Activated T-helper 1 cell treated with anti-CD3 and anti-CD28 coated beads, Interleukin-2, amount 50 U/mL, for 16 hours (primary cell): Measurements from ENCODE around the gene SAMD14.

ENCODE experiments used
- DNase-seq, 2 donors: peaks; one replicate each; pipeline ENCODE4 v3.0.0-alpha.2; 2020; ENCODE audit warnings: low read depth in 1 of 2, low spot score in 1 of 2

Gene SAMD14

DNA sequence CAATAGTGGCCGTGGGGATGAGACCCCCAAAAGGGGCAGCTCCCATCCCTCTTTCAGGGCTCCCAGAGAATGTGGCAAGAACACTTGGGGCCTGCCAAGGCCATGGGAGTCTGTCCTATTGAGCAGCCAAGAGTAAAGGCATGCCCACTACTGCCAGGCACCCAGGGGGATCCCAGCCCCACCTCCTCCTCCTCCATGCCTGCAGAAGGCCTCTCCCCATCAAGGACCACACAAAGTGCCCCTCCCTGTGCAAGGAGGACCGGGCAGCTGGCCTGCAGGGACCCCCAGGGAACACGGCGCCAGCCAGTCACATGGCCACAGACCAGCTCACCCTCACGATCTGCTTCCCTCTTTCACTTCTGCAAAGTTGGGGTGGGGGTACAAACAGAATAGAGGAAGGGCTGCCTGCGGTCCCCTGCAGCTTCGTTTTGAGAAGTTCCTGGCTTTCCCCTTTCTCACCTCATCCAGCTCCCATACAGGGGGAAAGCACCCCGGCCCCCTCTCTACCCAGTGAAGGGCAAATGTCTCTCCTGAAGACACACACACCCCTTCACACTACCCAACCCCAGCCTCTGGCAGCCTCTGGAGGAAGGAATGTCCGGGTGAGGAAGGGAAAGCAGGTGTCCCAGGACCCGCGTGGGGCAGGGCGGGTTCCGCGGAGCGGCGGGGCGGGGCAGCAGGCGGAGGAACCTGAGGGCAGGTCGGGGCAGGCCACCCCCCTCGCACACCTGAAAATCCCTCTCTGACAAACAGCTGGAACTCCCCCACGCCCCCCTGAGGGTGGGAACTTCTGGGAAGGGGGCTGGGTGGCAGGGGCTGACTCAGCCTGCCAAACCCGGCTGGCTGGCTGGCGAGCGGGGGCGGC, 18.5 kb upstream of the SAMD14 start:
- peak in 1 of 2 donors; percentile 69 for DNase-seq

DNA sequence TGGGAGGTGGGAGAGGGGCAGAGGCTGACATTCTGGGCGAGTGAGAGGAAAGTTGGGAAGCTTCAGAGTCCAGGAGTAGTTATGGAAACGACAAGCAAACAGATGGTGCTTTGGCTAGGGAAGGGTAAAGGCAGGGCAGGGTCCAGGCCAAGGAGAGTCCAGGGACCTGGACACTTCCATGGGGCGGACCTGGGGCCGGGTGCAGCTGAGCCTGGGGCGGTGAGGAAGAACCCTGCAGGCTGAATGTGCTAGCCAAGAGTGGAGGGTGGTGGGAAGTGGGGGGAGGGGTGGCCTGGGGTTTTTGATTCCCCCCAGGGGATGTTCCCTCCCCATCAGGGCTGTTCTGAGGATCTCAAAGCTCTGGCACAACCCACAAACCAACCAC, 17.9 kb upstream of the SAMD14 start:
- no peak for DNase-seq

DNA sequence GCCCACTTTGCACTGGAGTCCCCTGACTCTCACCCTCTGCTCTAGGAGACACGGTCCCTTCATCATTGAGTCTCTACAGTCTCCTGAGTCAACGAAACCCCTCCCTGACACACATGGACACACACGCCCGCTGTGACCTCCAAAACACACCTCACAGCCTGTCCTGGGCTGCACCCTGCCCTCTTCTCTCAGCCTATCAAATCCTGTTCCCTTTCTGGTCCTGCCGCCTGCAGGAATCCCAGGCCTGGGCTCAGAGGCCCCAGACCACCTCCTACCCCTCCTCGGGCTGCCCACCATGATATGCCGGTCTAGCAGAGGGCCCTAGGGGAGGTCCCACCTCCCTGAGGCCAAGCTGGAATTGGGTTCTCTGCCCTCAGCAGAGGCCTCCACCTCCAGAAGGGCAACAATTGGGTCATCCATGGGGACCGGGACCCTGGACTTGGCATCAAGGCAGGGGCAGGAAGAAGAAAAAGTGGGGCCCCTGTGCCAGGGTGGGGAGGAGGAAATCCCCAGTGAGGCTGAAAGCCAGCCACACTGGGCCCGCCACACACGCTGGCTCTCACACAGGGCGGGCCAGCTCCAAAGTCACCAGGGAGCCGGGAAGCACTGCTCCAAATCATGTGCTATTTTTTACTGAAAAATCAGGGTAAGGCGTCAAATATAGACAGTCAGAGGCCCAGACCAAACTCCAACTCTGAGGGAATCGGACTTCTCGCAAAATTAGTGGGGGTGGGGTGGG, 17.1 kb upstream of the SAMD14 start:
- DNase-seq, result no peak

DNA sequence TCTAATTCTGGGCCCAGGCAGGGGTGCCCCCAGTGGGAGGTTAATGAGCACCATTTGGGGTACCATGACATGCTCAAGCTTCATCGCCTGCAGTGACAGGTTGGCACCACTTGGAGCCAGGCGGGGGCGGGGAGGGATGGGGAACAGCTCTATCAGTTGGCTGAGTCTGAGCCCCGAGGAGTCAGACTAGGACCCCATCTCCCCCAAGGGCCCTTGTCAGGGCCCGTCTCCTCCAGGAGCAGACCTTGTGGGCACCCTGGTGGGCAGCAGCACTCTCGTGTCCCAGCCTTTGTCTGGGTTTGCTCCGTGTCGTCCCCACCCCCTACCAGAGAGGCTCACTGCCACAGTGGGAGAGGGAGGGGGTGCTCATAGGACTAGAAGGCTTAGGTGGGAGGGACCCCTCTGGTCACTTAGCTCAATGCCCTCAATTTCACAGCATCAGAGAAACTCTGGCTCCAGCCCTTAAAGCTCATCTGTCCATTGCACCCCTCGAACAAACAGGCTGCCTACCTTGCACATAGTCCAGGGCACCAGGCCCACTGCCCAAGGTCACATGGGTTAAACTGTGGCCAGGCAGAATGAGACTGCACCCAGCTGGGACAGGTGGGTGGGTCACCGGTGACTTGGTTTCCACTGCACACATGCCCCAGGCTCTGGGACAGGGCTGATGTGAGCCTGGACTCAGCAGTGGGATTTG, 16.4 kb upstream of the SAMD14 start:
- no peak for DNase-seq

DNA sequence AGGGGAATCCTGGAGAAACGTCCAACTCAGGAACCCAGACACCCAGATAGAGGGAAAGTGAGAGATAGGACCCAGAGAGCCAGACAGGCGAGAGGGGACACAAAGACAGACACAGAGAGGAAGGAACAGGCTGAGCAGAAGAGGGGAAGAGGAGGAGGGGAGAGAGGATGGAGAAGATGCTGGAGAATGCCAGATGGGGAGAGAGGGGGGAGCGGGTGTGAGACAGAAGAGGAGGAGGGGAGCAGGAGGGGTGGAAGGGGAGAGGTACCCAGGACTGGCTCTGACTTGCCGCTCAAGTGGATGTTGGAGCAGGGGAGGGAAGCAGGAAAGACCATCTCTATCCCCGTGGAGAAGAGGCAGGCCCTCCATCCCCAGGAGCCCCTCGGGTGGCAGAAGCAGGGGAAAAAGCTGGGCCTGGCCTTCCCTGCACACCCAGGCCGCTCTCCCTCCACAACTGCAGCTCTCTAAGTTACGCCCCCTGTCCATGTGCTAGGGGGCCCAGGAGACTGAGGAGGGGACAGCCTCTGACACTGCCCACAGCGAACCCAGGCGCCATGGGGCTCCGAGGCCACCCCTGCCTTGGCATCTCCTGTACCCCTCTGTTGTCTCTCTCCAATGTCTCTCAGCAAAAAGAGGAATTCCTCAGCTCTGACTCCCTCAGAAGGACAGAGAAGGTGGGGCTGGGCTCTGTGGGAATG, 15.7 kb upstream of the SAMD14 start:
- no peak for DNase-seq

DNA sequence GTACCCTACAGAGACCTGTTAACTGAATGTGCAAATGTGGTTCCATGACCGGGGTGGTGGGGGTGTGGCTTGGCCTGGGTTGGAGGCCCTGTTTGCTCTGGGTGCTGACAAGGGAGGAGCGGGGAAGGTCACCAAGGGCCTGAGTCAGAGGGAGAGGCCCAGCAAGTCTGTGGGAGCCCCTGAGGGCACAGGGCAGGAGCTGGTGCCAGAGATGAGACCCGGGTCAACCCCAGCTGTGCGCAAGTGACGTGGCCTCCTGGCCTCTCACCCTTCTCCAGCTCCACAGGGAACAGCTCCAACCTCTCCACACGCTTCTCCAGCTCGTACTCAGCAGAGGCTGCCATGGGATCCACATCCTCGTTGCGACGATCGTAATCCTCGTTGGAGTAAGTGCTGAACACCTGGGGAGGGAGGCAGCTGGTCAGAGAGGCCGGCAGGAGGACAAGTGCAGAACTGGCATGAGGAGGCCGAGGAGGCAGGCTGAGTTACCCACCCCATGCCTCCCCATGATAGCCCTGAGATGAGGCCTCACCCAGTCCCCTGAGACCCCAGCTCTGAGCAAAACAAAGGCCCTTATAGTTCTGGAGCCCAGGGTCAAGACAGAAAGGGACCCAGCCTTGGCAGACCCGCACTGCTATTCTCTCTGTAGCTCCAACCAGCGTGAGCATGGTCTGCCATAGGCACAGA, 15.0 kb upstream of the SAMD14 start:
- DNase-seq, result no peak

DNA sequence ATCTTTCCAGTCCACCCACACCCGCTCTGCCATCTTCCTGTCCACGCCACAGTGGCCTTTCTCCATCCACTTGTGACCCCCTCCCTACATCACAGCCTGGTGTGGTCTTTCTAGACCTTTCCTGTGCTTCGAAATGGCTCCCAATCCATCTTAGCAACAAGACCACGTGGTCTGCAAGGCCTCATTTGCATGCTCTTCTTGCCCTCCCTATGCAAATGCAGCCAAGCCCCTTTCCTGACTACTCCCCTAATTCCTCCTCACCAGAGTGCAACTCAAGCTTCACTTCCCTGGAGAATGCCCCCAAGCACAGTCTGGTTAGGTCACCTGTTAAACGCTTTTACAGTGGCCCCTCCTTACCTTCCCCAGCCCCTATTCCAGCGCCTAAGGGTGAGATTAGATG, 14.4 kb upstream of the SAMD14 start:
- no peak for DNase-seq

DNA sequence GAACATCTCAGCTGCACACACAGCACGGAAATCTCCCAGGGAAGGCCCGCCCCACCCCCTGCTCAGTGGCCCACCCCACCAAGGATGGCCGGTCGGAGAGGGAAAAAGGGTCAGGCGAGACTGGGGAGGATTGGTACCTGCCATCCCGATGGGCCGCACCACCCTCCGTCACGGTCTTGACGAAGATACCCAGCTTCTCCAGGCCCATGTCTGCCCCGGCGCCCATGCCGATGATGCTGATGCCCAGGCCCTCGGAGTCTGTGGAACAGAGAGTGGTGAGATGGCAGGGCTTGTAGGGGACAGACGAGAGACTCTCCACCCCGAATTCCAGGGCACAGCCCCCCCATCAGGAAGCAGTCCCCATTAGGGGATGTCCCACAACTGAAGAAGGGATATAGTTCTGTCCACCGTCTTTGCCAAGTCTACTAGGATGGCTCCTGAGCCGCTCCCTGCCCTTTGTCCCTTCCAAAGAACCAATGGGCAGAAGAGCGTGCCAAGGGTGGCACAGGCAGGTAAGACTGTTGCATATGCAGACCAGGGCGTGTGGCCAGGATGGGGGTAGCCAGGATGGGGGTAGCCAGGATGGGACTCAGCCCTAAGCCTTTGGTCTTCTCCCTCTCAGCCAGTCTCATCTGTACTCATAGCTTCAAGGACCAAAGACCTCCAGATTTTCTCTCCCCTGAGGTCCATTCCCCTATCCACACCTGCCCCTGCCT, 13.7 kb upstream of the SAMD14 start:
- no peak for DNase-seq

DNA sequence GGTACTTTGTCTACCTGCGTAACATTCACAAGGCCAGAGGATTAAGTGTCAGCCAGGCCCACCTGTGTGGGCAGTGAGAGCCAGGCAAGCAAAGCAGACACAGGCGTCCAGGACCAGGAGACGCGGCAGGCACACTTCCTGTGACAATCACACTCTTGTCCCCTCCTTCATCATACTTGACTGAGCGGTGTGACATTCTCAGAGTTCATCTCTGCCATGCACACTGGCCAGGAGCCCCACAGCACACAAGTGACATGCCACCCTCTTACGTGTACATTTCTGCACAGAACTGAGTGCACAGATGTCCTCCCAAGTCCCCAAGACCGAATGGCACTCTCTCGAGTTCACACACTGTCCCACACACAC, 11.8 kb upstream of the SAMD14 start:
- no peak for DNase-seq

DNA sequence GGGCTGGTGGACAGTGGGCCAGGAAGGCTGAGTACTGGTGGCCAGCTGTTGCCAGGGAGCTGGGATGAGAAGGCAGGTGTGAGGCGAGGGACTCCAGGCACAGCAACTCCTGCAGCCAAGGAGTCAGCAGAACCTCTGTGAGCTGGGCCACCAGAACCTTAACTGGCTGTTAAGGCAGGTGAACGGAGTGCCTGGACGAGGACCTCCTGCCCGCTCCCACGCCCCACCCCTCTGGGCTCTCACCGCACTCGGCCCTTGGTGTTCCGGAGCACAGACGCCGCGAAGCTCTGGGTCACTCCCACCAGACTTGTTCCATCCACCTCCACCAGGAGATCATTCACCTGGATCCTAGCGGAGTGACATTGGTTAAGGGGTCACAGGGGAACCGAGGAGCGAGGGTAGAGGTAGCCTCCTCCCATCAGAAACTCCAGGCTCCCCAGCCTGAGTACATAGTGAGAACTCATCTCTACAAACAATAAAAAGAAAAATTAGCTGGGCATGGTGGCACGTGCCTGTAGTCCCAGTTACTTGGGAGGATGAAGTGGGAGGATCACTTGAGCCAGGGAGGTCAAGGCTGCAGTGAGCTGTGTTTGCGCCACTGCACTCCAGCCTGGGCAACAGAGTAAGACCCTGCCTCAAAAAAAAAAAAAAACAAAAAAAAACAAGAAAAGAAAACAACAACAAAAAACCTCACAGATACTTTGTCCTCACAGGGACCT, 11.2 kb upstream of the SAMD14 start:
- DNase-seq, result no peak

DNA sequence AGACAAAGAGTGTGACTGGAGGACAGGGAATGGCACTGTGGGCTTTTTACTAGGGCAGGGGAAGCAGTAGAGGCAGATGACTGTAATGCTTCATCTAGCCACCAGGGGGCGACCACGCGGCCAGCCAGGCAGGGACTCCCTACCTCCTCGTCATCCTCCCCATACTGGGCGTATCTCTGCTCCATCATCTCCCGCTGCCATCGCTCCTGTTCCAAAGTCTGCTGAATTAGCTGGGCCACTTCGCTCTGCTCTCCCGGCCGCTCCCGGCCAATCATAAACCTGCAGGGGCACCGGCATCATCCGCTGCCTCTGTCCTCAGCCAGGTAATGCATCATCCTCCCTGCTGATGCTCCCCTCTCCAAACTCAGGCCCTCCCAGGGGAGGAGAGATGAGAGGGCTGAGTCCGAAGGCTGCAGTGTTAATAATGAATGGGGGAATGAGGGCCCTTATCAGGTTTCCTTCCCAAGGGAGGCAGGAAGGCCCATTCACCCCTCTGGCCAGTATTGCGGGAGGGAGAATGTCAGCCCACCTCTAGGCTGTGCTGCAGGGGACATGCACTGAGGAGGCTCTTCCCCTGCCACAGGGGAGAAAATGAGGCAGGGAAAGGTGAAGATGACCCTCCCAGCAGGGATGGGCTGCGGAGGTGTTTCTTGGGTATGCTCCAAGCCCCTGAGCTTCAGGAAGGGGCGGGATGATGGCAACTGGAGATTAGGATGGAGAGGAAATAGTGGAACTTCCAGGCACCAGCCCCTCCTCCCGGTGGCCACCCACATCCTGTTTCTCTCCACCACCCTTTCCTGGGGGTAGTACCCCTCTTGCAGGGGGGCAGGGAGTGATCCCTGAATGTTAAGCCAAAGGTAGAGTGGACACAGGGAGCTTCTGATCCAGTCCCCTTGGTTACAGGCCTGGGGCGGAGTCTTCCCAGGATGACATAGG, 10.3 kb upstream of the SAMD14 start:
- DNase-seq, result peak; percentile 62 to 68

DNA sequence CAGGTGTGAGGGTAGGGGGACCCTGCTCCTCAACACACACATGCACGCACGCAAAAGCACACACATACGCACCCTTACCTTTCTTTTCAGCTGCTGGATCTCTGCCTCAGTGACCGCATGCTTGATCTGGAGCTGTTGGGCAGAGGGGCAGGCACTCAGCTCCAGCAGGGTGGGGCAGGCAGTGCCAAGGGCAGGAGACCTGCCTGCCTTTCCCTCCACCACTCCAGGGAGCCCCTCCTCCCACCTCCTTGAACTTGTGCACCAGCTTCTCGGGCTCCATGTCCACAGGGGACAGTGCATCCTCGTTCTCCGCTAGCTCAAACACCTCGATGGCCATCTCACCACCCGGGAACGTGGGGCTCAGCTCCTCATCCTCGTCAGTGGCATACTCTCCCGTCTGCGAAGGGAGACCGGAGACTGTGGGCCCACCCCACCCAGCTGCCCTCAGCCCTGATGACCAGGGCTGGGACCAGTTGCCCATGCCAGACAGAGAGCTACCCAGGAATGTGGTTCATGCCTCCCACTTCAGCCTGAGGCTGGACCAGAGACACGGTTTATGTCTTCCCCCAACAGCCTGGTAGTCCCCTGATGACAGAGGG, 9.3 kb upstream of the SAMD14 start:
- DNase-seq, result no peak

DNA sequence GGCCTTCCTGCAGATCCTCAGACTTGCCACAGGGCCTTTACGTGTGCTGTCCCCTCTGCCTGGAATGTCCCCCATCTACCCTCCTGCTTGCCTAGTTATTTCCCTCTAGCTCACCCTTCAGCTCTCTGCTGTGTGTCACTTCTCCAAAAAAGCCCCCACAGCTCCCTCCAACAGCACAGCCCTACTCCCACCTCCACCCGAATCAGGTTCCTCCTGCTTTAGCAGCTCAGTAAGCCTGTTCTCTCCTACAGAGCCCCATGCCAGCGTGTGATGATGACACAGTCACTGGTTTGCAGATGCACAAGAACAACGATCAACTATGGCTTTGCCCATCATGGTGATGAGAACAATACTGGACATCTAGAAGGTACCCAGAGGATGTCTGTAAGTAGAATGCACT, 7.1 kb upstream of the SAMD14 start:
- no peak for DNase-seq

DNA sequence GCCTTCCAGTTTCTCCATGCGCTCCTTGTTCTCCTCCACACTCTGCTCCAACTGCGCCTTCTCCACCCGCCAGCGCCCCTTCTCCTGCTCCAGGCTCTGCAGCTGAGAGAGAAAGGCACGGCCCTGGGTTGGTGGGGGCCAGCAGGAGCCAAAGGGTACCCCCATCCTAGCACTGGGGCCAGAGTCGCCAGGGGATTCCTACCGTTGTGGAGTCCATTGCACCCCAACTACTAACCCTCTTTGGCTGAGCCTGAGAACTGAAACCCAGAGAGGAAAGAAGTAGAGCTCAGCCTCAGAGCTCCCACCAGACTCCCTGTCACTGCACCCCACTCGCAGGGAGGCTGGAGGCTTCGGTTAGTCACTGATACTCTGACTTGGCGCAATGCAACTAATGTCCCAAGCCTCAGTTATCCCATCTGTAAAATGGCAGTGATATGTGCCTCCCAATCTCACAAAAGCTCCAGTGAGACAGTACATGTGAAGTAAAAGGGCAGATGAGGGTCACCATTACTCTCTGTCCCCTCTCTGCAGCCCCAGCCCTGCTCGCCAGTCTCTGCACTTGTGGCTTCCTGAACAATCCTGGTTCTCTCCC, 6.2 kb upstream of the SAMD14 start:
- no peak for DNase-seq

DNA sequence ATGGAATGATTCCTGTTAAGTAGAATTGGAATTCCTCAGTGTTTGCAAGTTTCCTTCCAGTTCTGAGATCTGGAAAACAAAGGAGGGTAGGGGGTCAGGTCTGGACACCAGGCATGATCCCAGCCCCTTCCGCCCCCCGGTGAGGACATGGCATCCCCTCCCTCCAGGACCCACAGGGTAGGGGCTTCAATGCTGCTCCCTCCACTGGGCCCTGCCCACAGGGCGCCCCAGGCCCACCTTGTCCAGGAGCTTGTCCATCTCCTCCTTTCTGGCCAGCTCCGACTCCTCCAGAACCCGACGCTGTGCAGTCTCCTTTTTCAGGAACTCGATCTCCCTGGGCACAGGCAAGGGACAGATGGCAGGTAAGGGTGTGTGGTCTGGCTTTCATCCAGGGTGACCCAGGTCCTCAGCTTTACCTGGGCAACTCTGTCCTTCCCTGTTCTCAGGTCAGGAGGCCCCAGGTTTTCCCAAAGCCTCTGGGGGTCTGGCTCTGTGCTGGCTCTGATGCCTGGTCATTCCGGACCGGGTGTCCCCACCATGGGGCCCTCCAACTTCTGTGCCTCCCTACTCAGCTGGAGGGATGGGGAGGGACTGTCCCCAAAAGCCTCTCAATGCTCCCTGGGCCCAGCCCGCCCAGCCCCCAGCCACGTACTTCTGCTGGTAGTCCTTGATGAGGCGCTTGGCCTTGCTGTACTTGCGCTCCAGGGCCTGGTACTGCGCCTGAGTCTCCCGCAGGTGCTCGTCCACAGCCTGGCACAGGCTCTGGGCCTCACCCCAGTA, 5.5 kb upstream of the SAMD14 start:
- DNase-seq, result no peak

DNA sequence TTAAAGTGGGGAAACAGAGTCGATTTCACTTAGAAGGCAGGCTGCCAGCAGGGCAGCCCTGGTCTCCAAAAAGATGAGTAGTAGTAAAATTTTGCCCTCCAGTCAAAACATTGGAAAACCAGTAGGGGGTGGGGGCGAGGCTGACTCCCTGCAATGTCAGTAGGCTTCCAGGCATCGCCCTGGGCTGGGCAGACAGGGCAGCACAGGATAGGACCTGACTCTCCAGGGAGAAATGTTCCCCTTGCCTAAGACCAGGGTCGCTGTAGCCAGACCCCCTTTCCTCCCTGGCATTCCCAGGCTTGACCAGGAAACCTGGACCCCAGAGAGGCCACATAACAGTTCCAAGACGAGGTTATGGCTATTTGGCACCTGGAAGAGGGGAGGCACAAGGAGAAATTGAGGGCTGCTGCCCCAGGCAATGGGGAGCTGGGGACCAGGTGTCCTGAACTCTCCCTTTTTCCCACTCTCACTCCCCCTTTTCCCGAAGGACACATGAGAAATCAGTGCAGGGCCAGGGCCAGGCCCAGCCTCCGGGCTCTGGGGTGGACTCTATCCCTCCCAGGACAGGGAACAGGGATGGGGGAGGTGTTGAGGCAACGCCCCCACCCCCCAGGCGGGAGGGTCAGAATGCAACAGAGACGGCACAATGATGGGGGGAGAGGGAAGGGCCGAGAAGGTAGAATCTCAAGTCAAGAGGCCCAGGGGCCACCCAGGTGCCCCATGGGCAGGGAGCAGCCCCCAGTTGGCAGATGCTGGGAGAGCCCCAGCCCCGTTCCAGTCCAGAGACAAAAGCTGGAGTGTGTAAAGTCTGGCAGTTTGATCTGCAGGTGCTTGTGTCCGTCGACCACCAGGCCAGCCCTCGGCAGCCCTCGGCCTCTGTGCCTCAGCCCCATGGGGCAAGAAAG, 4.5 kb upstream of the SAMD14 start:
- no peak for DNase-seq
